Measurements from ENCODE around the gene TPR. TPM values are rescaled to one million over a fixed set of nuclear protein-coding genes. Genes with fewer than 3 reads are reported as not detected.
A peak's percentile ranks its signal among the peaks of the same experiment; 100 is the strongest.

Gene TPR
- total RNA-seq, 8 experiments from 2014 or later, result 61.0 to 156 (median 79.1) TPM

DNA sequence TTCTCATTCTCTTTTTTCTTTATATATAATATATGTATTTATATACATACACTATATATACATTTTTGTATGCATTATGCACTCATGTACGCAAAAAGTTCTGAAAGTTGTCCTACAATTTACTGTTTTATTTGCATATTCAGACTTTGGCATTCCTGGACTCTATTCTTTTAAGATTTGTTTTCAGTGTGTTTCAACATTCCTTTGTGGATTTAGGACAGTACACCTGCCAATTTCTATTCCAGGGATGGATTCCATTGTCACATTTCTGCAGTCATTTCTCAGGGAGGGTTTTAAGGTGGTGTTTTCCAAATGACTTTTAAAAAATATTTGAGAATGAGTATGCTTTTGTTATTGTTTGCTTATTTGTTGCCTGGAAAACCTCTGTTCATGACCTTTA lies 76.2 kb downstream of the TPR start:
- H3K4me1 ChIP-seq (replicated peaks in 1 of 2), result no peaks in the 10 kb centered on the region
- in situ Hi-C loops (cut with MboI; ENCODE audit: low pct_unique_long_range_greater_than_20kb in 2 of 9, low sequenced_read_pairs in 9 of 9, unreplicated experiment in 9 of 9), result no loop called here
- WGBS, 10 experiments, result 0 to 100% (median 73%) methylated on average over 1 of the region's 1 CpG
- ATAC-seq (replicated peaks in 6 of 8), result no peak
- no peak overlapping the region for H3K27ac ChIP-seq
- no peak overlapping the region for H3K4me3 ChIP-seq

DNA sequence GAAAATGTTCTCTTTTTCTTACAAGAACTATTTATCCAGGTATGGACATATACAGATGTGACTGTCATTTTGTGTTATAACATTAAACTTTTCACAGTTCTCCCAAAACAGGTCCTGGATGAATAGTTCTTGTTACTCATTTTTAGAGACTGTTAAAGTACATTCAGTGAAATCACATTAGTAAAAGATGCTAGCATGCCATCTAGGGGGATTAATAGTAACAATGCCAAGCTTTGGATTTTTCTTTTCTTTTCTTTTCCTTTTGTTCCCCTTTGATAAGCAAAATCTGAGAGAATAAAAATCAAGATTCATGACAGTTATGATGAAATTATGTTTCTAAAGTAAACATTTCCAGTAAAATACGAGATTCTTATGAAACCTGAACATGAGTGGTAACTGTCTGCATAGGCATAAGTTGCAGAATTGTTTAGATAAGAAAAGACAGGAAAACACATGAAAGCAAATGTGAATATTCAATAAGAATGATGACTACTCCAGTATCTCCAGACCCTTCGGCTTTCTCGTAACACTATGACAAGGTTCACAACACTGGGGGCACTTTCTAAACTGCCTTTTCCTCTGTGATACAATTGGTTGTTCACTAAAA lies 77.5 kb downstream of the TPR start:
- peak in 2 of 8 experiments; percentile 29 to 82 for ATAC-seq (replicated peaks in 6 of 8)
- in situ Hi-C loops (cut with MboI; ENCODE audit: low pct_unique_long_range_greater_than_20kb in 2 of 9, low sequenced_read_pairs in 9 of 9, unreplicated experiment in 9 of 9), result no loop called here

DNA sequence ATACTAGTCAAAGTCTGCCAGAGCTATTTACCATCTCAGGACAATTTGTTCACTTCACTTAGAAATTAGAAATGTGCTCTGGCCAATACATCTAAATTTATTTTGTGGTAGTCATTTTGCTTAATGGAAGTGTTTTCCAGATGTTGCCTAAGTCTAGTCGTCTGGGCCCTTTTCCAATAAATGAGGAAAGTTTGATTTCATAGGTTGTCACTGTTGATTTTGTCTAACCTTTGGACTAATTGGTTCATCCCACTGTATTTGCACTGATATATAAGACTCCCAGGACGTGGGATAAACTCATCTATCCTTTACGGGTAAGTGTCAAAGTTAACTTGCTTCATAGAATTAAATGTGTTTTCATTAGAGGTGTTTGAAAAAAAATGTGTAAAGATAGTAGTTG lies 79.1 kb downstream of the TPR start, which contains the start of gene PRG4:
Gene PRG4 (plus strand): TSS at position 300 of the 400 bp plus-strand sequence.
- H3K27ac ChIP-seq, result no peak within 1 kb of the TSS
- in situ Hi-C loops (cut with MboI; ENCODE audit: low pct_unique_long_range_greater_than_20kb in 2 of 9, low sequenced_read_pairs in 9 of 9, unreplicated experiment in 9 of 9), result no loop called here
- 0 to 73% (median 63%) methylated on average over 1 to 3 of the region's 3 CpGs for WGBS, 10 experiments
- H3K4me1 ChIP-seq (replicated peaks in 1 of 2), result no peaks in the 10 kb centered on the region
- no peak for ATAC-seq (replicated peaks in 6 of 8)
- H3K4me3 ChIP-seq, result no peak within 1 kb of the TSS

More for the DNA sequence above, 77.5 kb downstream of the TPR start:
- H3K4me1 ChIP-seq (replicated peaks in 1 of 2), result no peaks in the 10 kb centered on the region
- no peak overlapping the region for H3K4me3 ChIP-seq
- 56 to 94% (median 84%) methylated on average over 1 to 3 of the region's 3 CpGs for WGBS, 10 experiments
- no peak overlapping the region for H3K27ac ChIP-seq

DNA sequence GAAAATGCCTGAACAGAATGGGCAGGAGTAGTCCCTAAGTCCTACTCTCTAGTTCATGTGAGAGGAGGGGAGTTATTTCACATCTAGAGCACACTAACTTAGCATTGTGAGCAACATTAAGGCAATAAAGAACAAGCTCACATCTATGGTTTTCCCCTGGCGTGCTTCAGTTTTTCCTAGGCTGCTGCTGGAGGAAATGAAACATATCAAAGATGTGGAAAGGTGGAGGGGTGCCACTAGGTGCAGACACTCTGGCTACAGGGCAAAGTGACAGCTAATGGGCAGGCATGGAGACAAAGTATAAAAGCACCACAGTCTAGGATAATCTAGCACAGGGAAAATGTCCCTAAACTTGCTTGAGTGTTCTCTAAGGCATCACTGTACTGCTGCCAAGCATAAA lies 82.2 kb downstream of the TPR start:
- no peak for ATAC-seq (replicated peaks in 6 of 8)
- no peak overlapping the region for H3K4me3 ChIP-seq
- no peaks in the 10 kb centered on the region for H3K4me1 ChIP-seq (replicated peaks in 1 of 2)
- H3K27ac ChIP-seq, result no peak overlapping the region
- WGBS, 10 experiments, result 0 to 100% (median 69%) methylated on average over 1 of the region's 1 CpG; no CpG with 5 or more reads in 6 of the 10 experiments
- in situ Hi-C loops (cut with MboI; ENCODE audit: low pct_unique_long_range_greater_than_20kb in 2 of 9, low sequenced_read_pairs in 9 of 9, unreplicated experiment in 9 of 9), result no loop called here

DNA sequence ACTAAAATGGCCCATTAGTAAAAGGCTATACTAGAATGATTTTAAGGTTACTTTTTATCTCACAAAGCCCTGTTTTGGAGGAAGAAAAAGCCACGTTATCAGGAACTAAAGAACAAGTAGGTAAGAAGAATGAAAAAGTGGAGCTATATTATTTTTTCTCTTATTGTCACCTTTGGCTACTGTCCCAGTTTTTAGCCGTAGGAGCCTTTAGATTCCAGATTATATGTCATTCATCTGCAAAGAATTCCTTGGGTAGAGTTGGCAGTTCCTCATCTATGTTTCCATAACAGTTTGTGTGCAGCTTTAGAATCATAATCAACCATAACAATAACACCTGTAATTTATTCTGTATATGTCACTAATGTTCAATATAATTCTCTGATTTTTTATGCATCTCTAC lies 83.8 kb downstream of the TPR start:
- in situ Hi-C loops (cut with MboI; ENCODE audit: low pct_unique_long_range_greater_than_20kb in 2 of 9, low sequenced_read_pairs in 9 of 9, unreplicated experiment in 9 of 9), result no loop called here
- WGBS, 10 experiments, result 42 to 100% (median 79%) methylated on average over 1 to 2 of the region's 2 CpGs; no CpG with 5 or more reads in 1 of the 10 experiments
- Histone ChIP-seq H3K27ac (no peak overlapping the region), H3K4me1 (replicated peaks in 1 of 2) (no peaks in the 10 kb centered on the region), H3K4me3 (no peak overlapping the region)
- ATAC-seq (replicated peaks in 6 of 8), result no peak

- 33 to 95% (median 82%) methylated on average over 1 to 4 of the region's 4 CpGs; no CpG with 5 or more reads in 1 of the 10 experiments for WGBS, 10 experiments
- no peak for ATAC-seq (replicated peaks in 6 of 8)
- in situ Hi-C loops (cut with MboI; ENCODE audit: low pct_unique_long_range_greater_than_20kb in 2 of 9, low sequenced_read_pairs in 9 of 9, unreplicated experiment in 9 of 9), result no loop called here
- no peak overlapping the region for H3K27ac ChIP-seq
- no peak overlapping the region for H3K4me3 ChIP-seq
- H3K4me1 ChIP-seq (replicated peaks in 1 of 2), result no peaks in the 10 kb centered on the region
Observed at GRCh38 chr1:186289943-186290545, 85.0 kb downstream of the TPR start.

DNA sequence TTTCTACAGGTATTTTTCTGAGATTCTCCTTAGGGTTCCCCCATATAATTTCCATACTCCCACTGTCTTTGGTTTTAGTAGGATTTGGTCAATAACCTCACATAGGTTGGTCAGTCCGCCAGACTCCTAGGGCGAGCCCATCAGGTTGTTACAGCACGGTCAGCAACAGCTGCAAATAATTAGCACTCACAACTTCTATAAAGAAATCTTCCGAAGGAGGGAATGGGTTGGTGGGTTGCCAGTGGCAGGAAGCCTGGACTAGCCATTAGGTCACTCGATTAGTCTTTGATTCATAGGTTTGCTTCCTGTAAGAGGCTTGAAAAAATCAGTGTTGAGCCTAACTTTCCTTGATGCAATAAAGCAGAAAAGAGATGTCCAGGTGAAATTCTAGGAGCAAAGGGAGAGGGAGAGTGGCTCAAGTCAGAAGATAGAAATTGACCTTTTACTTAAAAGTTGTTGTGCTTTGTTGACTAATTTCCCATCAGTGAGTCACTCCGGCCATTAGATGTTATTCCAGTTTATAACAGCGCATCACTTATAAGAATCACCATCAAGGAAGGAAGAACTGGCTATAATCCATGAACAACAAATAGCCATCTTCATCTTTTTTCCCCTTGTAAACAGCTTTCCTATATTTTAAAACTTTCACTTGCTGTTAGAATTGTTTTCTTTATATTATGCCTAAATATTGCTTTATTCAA lies 88.3 kb downstream of the TPR start:
- Histone ChIP-seq H3K4me1 (replicated peaks in 1 of 2) (no peaks in the 10 kb centered on the region), H3K27ac (no peak overlapping the region), H3K4me3 (no peak overlapping the region)
- no peak for ATAC-seq (replicated peaks in 6 of 8)
- in situ Hi-C loops (cut with MboI; ENCODE audit: low pct_unique_long_range_greater_than_20kb in 2 of 9, low sequenced_read_pairs in 9 of 9, unreplicated experiment in 9 of 9), result no loop called here
- 36 to 96% (median 90%) methylated on average over 3 to 7 of the region's 7 CpGs for WGBS, 10 experiments

- in situ Hi-C loops (cut with MboI; ENCODE audit: low pct_unique_long_range_greater_than_20kb in 2 of 9, low sequenced_read_pairs in 9 of 9, unreplicated experiment in 9 of 9), result no loop called here
- Histone ChIP-seq H3K27ac (no peak overlapping the region), H3K4me3 (no peak overlapping the region), H3K4me1 (replicated peaks in 1 of 2) (no peaks in the 10 kb centered on the region)
- ATAC-seq (replicated peaks in 6 of 8), result no peak
- WGBS, 10 experiments, result 22 to 76% (median 69%) methylated on average over 1 to 3 of the region's 3 CpGs; no CpG with 5 or more reads in 2 of the 10 experiments
Observed at GRCh38 chr1:186283374-186283773, 91.7 kb downstream of the TPR start.

- H3K4me3 ChIP-seq, result no peak overlapping the region
- ATAC-seq (replicated peaks in 6 of 8), result no peak
- H3K4me1 ChIP-seq (replicated peaks in 1 of 2), result no peaks in the 10 kb centered on the region
- in situ Hi-C loops (cut with MboI; ENCODE audit: low pct_unique_long_range_greater_than_20kb in 2 of 9, low sequenced_read_pairs in 9 of 9, unreplicated experiment in 9 of 9), result no loop called here
- 41 to 96% (median 89%) methylated on average over 2 to 8 of the region's 8 CpGs for WGBS, 10 experiments
- H3K27ac ChIP-seq, result no peak overlapping the region
Observed at GRCh38 chr1:186282466-186282865, 92.6 kb downstream of the TPR start.

DNA sequence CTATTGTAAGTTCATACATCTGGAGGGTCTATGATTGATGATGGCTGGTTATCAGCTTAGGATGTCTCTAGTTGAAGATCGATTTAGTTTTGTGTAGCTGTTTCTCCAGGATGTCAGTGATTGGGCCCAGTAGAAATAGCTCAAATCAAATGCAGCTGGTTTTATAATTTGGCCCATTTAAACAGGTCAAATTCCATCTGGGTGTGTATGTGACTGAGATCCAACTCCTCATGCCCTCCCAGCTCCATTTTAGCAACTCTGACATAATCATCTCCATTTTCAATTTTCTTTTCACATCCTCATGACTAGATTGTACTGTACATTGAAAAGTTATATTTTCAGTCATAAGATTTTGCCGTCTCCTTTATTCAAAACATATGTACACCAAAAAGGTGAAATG lies 99.2 kb downstream of the TPR start:
- Histone ChIP-seq H3K27ac (no peak overlapping the region), H3K4me3 (no peak overlapping the region), H3K4me1 (replicated peaks in 1 of 2) (no peaks in the 10 kb centered on the region)
- in situ Hi-C loops (cut with MboI; ENCODE audit: low pct_unique_long_range_greater_than_20kb in 2 of 9, low sequenced_read_pairs in 9 of 9, unreplicated experiment in 9 of 9), result no loop called here
- 0 to 100% (median 63%) methylated on average over 1 to 2 of the region's 2 CpGs; no CpG with 5 or more reads in 1 of the 10 experiments for WGBS, 10 experiments
- peak in 2 of 8 experiments; percentile 59 to 65 for ATAC-seq (replicated peaks in 6 of 8)

DNA sequence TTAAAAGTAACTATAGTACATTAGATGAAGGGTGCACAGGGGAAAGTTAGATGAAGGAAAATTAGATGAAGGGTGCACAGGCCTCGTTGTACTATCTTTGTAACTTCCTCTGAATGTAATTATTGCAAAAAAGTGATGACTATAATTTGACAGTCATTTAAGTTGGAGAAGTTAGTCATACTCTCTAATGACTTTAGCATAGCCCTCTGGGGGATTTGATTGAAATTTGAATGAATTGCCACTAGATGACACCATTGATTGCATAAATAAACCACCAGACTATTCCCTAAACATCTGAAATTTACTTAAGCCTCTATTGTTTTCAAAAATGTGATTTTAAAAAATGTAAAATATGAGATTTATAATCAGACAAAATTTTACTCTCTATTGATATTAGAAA lies 102.6 kb downstream of the TPR start:
- in situ Hi-C loops (cut with MboI; ENCODE audit: low pct_unique_long_range_greater_than_20kb in 2 of 9, low sequenced_read_pairs in 9 of 9, unreplicated experiment in 9 of 9), result no loop called here
- peak in 1 of 8 experiments; percentile 43 for ATAC-seq (replicated peaks in 6 of 8)
- H3K27ac ChIP-seq, result no peak overlapping the region
- WGBS, 10 experiments, result 0 to 100% (median 78%) methylated on average over 1 of the region's 1 CpG; no CpG with 5 or more reads in 4 of the 10 experiments
- H3K4me1 ChIP-seq (replicated peaks in 1 of 2), result no peaks in the 10 kb centered on the region
- no peak overlapping the region for H3K4me3 ChIP-seq

- Histone ChIP-seq H3K27ac (no peak overlapping the region), H3K4me1 (replicated peaks in 1 of 2) (no peaks in the 10 kb centered on the region), H3K4me3 (no peak overlapping the region)
- in situ Hi-C loops (cut with MboI; ENCODE audit: low pct_unique_long_range_greater_than_20kb in 2 of 9, low sequenced_read_pairs in 9 of 9, unreplicated experiment in 9 of 9), result no loop called here
- ATAC-seq (replicated peaks in 6 of 8), result no peak
- WGBS, 10 experiments, result 63 to 100% (median 87%) methylated on average over 1 to 6 of the region's 6 CpGs; no CpG with 5 or more reads in 2 of the 10 experiments
Observed at GRCh38 chr1:186271032-186271431, 104.0 kb downstream of the TPR start.

Data from motor neuron (in vitro differentiated cells).